ENCODE data around the gene ADAMTS17. TPM values are rescaled to one million over a fixed set of nuclear protein-coding genes. Genes with fewer than 3 reads are reported as not detected.

Gene ADAMTS17
- total and polyA plus RNA-seq, 4 donors = 0.28 to 46.9 (median 9.1) TPM

GRCh38 chr15:100116416-100117190 lies 225.2 kb downstream of the ADAMTS17 start:
- WGBS = 89% methylated on average over 17 of the region's 17 CpGs
- DNase-seq (ENCODE audit: low spot score) = no peak
- no peak overlapping the region for H3K9ac ChIP-seq (ENCODE audit: low read depth in 1 of 2, low read length in 2 of 2)

DNA sequence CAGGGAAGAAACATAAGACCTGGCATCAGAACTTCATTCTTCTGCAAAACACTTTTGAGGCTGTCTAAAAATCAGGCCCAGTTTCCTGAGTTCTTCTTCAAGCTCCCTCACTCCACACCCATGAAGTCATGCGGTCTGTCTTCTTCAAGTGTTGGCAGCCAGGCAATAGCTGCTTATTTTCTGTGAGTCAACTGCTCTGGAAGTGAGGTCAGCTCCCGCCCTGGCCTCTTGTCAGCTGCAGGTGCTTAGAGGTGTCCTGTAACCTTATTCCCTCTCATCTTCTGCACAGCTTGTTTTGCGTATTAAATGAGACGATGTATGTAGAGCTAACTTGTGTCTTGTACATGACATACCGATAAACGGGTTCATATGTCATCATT lies 226.1 kb downstream of the ADAMTS17 start:
- peaks cover 0 to 15% (median 0%) of the 10 kb centered on the region in 4 donors for H3K4me1 ChIP-seq (ENCODE audit: control insufficient read depth in 4 of 4, insufficient read depth in 4 of 4, low read length in 3 of 4)
- no peak for TF ChIP-seq SP1 (IDR thresholded peaks at IDR 0.05)
- TF ChIP-seq, protein P1, sequence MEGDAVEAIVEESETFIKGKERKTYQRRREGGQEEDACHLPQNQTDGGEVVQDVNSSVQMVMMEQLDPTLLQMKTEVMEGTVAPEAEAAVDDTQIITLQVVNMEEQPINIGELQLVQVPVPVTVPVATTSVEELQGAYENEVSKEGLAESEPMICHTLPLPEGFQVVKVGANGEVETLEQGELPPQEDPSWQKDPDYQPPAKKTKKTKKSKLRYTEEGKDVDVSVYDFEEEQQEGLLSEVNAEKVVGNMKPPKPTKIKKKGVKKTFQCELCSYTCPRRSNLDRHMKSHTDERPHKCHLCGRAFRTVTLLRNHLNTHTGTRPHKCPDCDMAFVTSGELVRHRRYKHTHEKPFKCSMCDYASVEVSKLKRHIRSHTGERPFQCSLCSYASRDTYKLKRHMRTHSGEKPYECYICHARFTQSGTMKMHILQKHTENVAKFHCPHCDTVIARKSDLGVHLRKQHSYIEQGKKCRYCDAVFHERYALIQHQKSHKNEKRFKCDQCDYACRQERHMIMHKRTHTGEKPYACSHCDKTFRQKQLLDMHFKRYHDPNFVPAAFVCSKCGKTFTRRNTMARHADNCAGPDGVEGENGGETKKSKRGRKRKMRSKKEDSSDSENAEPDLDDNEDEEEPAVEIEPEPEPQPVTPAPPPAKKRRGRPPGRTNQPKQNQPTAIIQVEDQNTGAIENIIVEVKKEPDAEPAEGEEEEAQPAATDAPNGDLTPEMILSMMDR (IDR thresholded peaks at IDR 0.05; ENCODE audit: low read depth, low read length, missing input control) = no peak
- H3K36me3 ChIP-seq (ENCODE audit: control insufficient read depth in 4 of 4, insufficient read depth in 3 of 4, low read depth in 1 of 4, low read length in 3 of 4) = peaks cover 0 to 27% (median 6%) of the 10 kb centered on the region in 4 donors
- no peak overlapping the region for H3K27ac ChIP-seq (ENCODE audit: low read depth in 1 of 2, low read length in 2 of 2)
- no peak for DNase-seq (ENCODE audit: low spot score)
- no peak overlapping the region for H3K4me3 ChIP-seq (ENCODE audit: low read depth in 1 of 3, low read length in 3 of 3)
- no peak overlapping the region for H3K9ac ChIP-seq (ENCODE audit: low read depth in 1 of 2, low read length in 2 of 2)
- WGBS = 95% methylated on average over 6 of the region's 6 CpGs
- H3K27me3 ChIP-seq (ENCODE audit: control insufficient read depth in 4 of 4, insufficient read depth in 4 of 4, low read length in 3 of 4) = no peaks in the 10 kb centered on the region
- H3K9me3 ChIP-seq (ENCODE audit: control insufficient read depth in 4 of 4, low read length in 3 of 4) = no peaks in the 10 kb centered on the region

More at GRCh38 chr15:100116416-100117190, 225.2 kb downstream of the ADAMTS17 start:
- H3K9me3 ChIP-seq (ENCODE audit: control insufficient read depth in 4 of 4, low read length in 3 of 4) = peaks cover under 1 to 2% (median 2%) of the 10 kb centered on the region in 4 donors
- no peak overlapping the region for H3K4me3 ChIP-seq (ENCODE audit: low read depth in 1 of 3, low read length in 3 of 3)
- H3K4me1 ChIP-seq (ENCODE audit: control insufficient read depth in 4 of 4, insufficient read depth in 4 of 4, low read length in 3 of 4) = peaks cover 0 to 13% (median 0%) of the 10 kb centered on the region in 4 donors
- TF ChIP-seq FOXA2 (IDR thresholded peaks at IDR 0.05) (no peak), HNF4A (conservative IDR thresholded peaks at IDR 0.05) (no peak), GABPA (IDR thresholded peaks at IDR 0.05 in 1 of 2, conservative IDR thresholded peaks at IDR 0.05 in 1 of 2) (no peak), REST (IDR thresholded peaks at IDR 0.05) (no peak), TAF1 (conservative IDR thresholded peaks at IDR 0.05) (no peak), RXRA (IDR thresholded peaks at IDR 0.05) (no peak), YY1 (IDR thresholded peaks at IDR 0.05) (no peak), RAD21 (IDR thresholded peaks at IDR 0.05) (no peak), ZBTB33 (IDR thresholded peaks at IDR 0.05) (no peak)
- no peaks in the 10 kb centered on the region for H3K27me3 ChIP-seq (ENCODE audit: control insufficient read depth in 4 of 4, insufficient read depth in 4 of 4, low read length in 3 of 4)
- H3K36me3 ChIP-seq (ENCODE audit: control insufficient read depth in 4 of 4, insufficient read depth in 3 of 4, low read depth in 1 of 4, low read length in 3 of 4) = peaks cover 0 to 22% (median 7%) of the 10 kb centered on the region in 4 donors
- H3K27ac ChIP-seq (ENCODE audit: low read depth in 1 of 2, low read length in 2 of 2) = no peak overlapping the region
